K562 (cell line): Measurements from ENCODE around the gene MACROD2. TPM values are rescaled to one million over a fixed set of nuclear protein-coding genes. Genes with fewer than 3 reads are reported as not detected.

Experiments
- DDX20 ChIP-seq: fragments of 450-650 bp; IDR thresholded peaks from 2 replicates; pipeline ENCODE4 v1.6.1; 2016; ENCODE audit warnings: missing genetic modification characterization, low read depth, mild to moderate bottlenecking, missing compliant biosample characterization, moderate library complexity
- DLX4 ChIP-seq: fragments of 250-450 bp; sonication (Bioruptor Pico); IDR thresholded peaks from 2 replicates; pipeline ENCODE4 v1.6.1; 2021; ENCODE audit warnings: mild to moderate bottlenecking
- EZH2 ChIP-seq: IDR thresholded peaks from 2 replicates; pipeline ENCODE4 v1.6.1; 2012; ENCODE audit warnings: low read depth, mild to moderate bottlenecking, inconsistent platforms, low read length, borderline replicate concordance
- GTF2E2 ChIP-seq: fragments of 200-800 bp; sonication (Bioruptor generic); IDR thresholded peaks from 2 replicates; pipeline ENCODE4 v1.6.1; 2016; ENCODE audit warnings: missing genetic modification characterization, missing compliant biosample characterization
- HMG20B ChIP-seq: fragments of 250-450 bp; sonication (Bioruptor Pico); IDR thresholded peaks from 2 replicates; pipeline ENCODE4 v1.5.0; 2021; ENCODE audit warnings: mild to moderate bottlenecking
- MGA ChIP-seq: fragments of 450-650 bp; IDR thresholded peaks from 2 replicates; pipeline ENCODE4 v1.6.1; 2016; ENCODE audit warnings: mild to moderate bottlenecking, moderate library complexity
- MTA1 ChIP-seq: fragments of 450-650 bp; IDR thresholded peaks from 2 replicates; pipeline ENCODE4 v1.6.1; 2017; ENCODE audit warnings: borderline replicate concordance
- PRPF4 ChIP-seq: fragments of 200-400 bp; formaldehyde crosslinking; IDR thresholded peaks from one replicate; pipeline ENCODE4 v1.6.1; 2017; ENCODE audit warnings: low read length, low read depth, mild to moderate bottlenecking; ENCODE audit not compliant: insufficient read depth, poor library complexity, severe bottlenecking
- RBFOX2 ChIP-seq: fragments of 200-400 bp; formaldehyde crosslinking; IDR thresholded peaks from 2 replicates; pipeline ENCODE4 v1.6.1; 2017; ENCODE audit warnings: low read depth, mild to moderate bottlenecking, low read length, moderate library complexity
- SFPQ ChIP-seq: fragments of 200-400 bp; formaldehyde crosslinking; IDR thresholded peaks from 2 replicates; pipeline ENCODE4 v1.6.1; 2017; ENCODE audit warnings: mild to moderate bottlenecking, low read depth, low read length, moderate library complexity
- SRSF3 ChIP-seq: fragments of 200-400 bp; formaldehyde crosslinking; IDR thresholded peaks from 2 replicates; pipeline ENCODE4 v1.6.1; 2016; ENCODE audit warnings: mild to moderate bottlenecking, low read length, moderate library complexity; ENCODE audit not compliant: insufficient read depth
- ZZZ3 ChIP-seq: fragments of 450-650 bp; IDR thresholded peaks from 2 replicates; pipeline ENCODE4 v1.6.1; 2016; ENCODE audit warnings: antibody characterized with exemption, mild to moderate bottlenecking, moderate library complexity
- polyA plus RNA-seq, 8 experiments: library from polyadenylated mRNA; depleted of rRNA in 4 of 8; stranded (reverse) in 5 of 8; unstranded in 3 of 8; fragments of >200 nt; fragmentation: Nextera tagmentation in 2 of 8; fragmentation: Illumina TruSeq in 1 of 8; extraction: Ambion mirVana in 2 of 8; extraction: Trizol in 1 of 8; gene quantifications; 2 replicates each; pipeline versions ENCODE4 v1.2.1 to v1.2.3, GENCODE V29; 2011 to 2014; ENCODE audit warnings: inconsistent platforms in 1 of 8, missing spikeins in 1 of 8
- total RNA-seq, 7 experiments: library from RNA; depleted of rRNA in 6 of 7; stranded (reverse); fragments of >200 nt in 6 of 7; fragmentation: Illumina TruSeq in 2 of 7; extraction: Trizol in 2 of 7; gene quantifications; 2 replicates each; pipeline versions ENCODE4 v1.2.1 to v1.2.3, GENCODE V29; 2011 to 2021; ENCODE audit warnings: low replicate concordance in 1 of 7

MACROD2 gene
- total and polyA plus RNA-seq, 9 of the 15 experiments (the other 6 are each of a cell fraction or from before 2014, with no cell fraction given), result not detected

DNA sequence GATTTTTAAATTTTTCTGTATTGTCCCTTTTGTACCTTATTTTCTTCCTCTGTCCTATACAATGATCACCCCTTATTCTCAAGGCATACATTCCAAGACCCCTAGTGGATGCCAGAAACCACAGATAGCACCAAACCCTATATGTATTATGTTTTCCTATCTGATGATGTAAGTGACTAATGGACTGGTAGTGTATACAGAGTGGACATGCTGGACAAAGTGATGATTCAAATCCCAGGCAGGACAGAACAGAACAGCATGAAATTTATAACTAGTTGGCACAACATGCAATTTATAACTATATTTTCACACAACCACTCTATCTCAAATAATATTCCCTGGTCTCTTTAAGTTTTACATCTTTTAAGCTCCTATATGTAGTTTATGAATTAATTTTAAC lies 547.7 kb downstream of the MACROD2 start (continued):
- TF ChIP-seq MGA (no peak), ZZZ3 (no peak), SFPQ (no peak), PRPF4 (no peak), MTA1 (no peak), DLX4 (CRISPR knock-in tag) (no peak), DDX20 (tag) (no peak), EZH2 (no peak), SRSF3 (no peak), RBFOX2 (no peak), HMG20B (CRISPR knock-in tag) (no peak), GTF2E2 (tag) (no peak)
